H9 (cell line): ENCODE results near the gene UNK. TPM values are rescaled to one million over a fixed set of nuclear protein-coding genes. Genes with fewer than 3 reads are reported as not detected.

Experiments
- DNase-seq: peaks from one replicate; pipeline ENCODE4 v3.0.0-alpha.2; 2017
- H2AFZ ChIP-seq: one replicate; pipeline ENCODE4 v1.6.1; 2013; ENCODE audit warnings: mild to moderate bottlenecking, low read length, control low read depth, moderate library complexity
- H2AK5ac ChIP-seq: 2 replicates; pipeline ENCODE4 v1.6.1; 2013; ENCODE audit warnings: low read length, control low read depth, mixed read lengths; ENCODE audit not compliant: insufficient read length
- H2BK120ac ChIP-seq: one replicate; pipeline ENCODE4 v1.6.1; 2013; ENCODE audit warnings: low read depth, mild to moderate bottlenecking, low read length, control low read depth, inconsistent platforms; ENCODE audit not compliant: poor library complexity, severe bottlenecking
- H2BK12ac ChIP-seq: 2 replicates; pipeline ENCODE4 v1.6.1; 2013; ENCODE audit warnings: low read length, control low read depth, mixed read lengths, low read depth; ENCODE audit not compliant: insufficient read length
- H2BK15ac ChIP-seq: 2 replicates; pipeline ENCODE4 v1.6.1; 2013; ENCODE audit warnings: low read depth, low read length, control low read depth
- H2BK20ac ChIP-seq: one replicate; pipeline ENCODE4 v1.6.1; 2013; ENCODE audit warnings: low read depth, mild to moderate bottlenecking, low read length, control low read depth, inconsistent platforms; ENCODE audit not compliant: poor library complexity, severe bottlenecking
- H2BK5ac ChIP-seq: 2 replicates; pipeline ENCODE4 v1.6.1; 2013; ENCODE audit warnings: low read length, control low read depth, mixed read lengths; ENCODE audit not compliant: insufficient read length
- H3K14ac ChIP-seq: 2 replicates; pipeline ENCODE4 v1.6.1; 2013; ENCODE audit warnings: low read length, control low read depth; ENCODE audit not compliant: insufficient read depth
- H3K18ac ChIP-seq: 2 replicates; pipeline ENCODE4 v1.6.1; 2013; ENCODE audit warnings: low read depth, mild to moderate bottlenecking, mixed read lengths, low read length, control low read depth; ENCODE audit not compliant: insufficient read length
- H3K23ac ChIP-seq: 2 replicates; pipeline ENCODE4 v1.6.1; 2013; ENCODE audit warnings: low read length, control low read depth, mixed read lengths, low read depth; ENCODE audit not compliant: insufficient read length
- H3K23me2 ChIP-seq: 2 replicates; pipeline ENCODE4 v1.6.1; 2013; ENCODE audit warnings: low read depth, mild to moderate bottlenecking, mixed read lengths, low read length, control low read depth; ENCODE audit not compliant: insufficient read length, poor library complexity, severe bottlenecking
- H3K27ac ChIP-seq: 2 replicates; pipeline ENCODE4 v1.5.1; 2013; ENCODE audit warnings: low read length, control low read depth, mixed read lengths, low read depth; ENCODE audit not compliant: insufficient read length
- H3K27me3 ChIP-seq: 2 replicates; pipeline ENCODE4 v1.6.1; 2013; ENCODE audit warnings: low read length, control low read depth, inconsistent platforms; ENCODE audit not compliant: insufficient read depth
- H3K4ac ChIP-seq: 2 replicates; pipeline ENCODE4 v1.6.1; 2013; ENCODE audit warnings: low read depth, mild to moderate bottlenecking, control low read depth, inconsistent platforms, low read length, moderate library complexity
- H3K4me1 ChIP-seq: 2 replicates; pipeline ENCODE4 v1.6.1; 2013; ENCODE audit warnings: low read length, control low read depth, inconsistent platforms; ENCODE audit not compliant: insufficient read depth
- H3K4me2 ChIP-seq: 2 replicates; pipeline ENCODE4 v1.6.1; 2013; ENCODE audit warnings: low read length, control low read depth, mixed read lengths; ENCODE audit not compliant: insufficient read length, insufficient read depth
- H3K56ac ChIP-seq: 2 replicates; pipeline ENCODE4 v1.6.1; 2013; ENCODE audit warnings: low read depth, mild to moderate bottlenecking, mixed read lengths, low read length, control low read depth; ENCODE audit not compliant: insufficient read length
- H3K79me1 ChIP-seq: 2 replicates; pipeline ENCODE4 v1.6.1; 2013; ENCODE audit warnings: low read depth, mild to moderate bottlenecking, moderate library complexity, low read length, control low read depth, inconsistent platforms; ENCODE audit not compliant: insufficient read depth, poor library complexity, severe bottlenecking
- H3K79me2 ChIP-seq: 2 replicates; pipeline ENCODE4 v1.6.1; 2013; ENCODE audit warnings: low read length, control low read depth, inconsistent platforms; ENCODE audit not compliant: insufficient read depth
- H3K9ac ChIP-seq: 2 replicates; pipeline ENCODE4 v1.6.1; 2013; ENCODE audit warnings: low read length, control low read depth, mixed read lengths; ENCODE audit not compliant: insufficient read length; ENCODE audit errors: extremely low read depth
- H3K9me3 ChIP-seq: one replicate; pipeline ENCODE4 v1.6.1; 2013; ENCODE audit warnings: low read depth, low read length, inconsistent platforms; ENCODE audit not compliant: control insufficient read depth
- H3T11ph ChIP-seq: one replicate; pipeline ENCODE4 v1.6.1; 2013; ENCODE audit warnings: mild to moderate bottlenecking, low read length, control low read depth, inconsistent platforms
- H4K20me1 ChIP-seq: one replicate; pipeline ENCODE4 v1.6.1; 2013; ENCODE audit not compliant: control insufficient read depth, insufficient read length, insufficient read depth
- H4K5ac ChIP-seq: 2 replicates; pipeline ENCODE4 v1.6.1; 2013; ENCODE audit warnings: low read depth, mild to moderate bottlenecking, mixed read lengths, low read length, control low read depth; ENCODE audit not compliant: insufficient read length
- H4K8ac ChIP-seq: replicated peaks from 2 replicates; pipeline ENCODE4 v1.6.1; 2013; ENCODE audit warnings: low read length, control low read depth, mixed read lengths, low read depth; ENCODE audit not compliant: insufficient read length
- H4K91ac ChIP-seq: 2 replicates; pipeline ENCODE4 v1.6.1; 2013; ENCODE audit warnings: low read depth, mild to moderate bottlenecking, moderate library complexity, mixed read lengths, low read length, control low read depth; ENCODE audit not compliant: insufficient read length
- H3K27ac Mint-ChIP-seq, 3 experiments: 2 replicates in 2 of 3; 3 replicates in 1 of 3; pipeline ENCODE4 v1.8.0; 2020 to 2021; ENCODE audit warnings: mixed read lengths in 3 of 3, mild to moderate bottlenecking in 1 of 3, moderate library complexity in 1 of 3
- H3K27me3 Mint-ChIP-seq: 2 replicates; pipeline ENCODE4 v1.8.0; 2021; ENCODE audit warnings: low read depth, mild to moderate bottlenecking, moderate library complexity, mixed read lengths
- H3K36me3 Mint-ChIP-seq, 3 experiments: 2 replicates in 2 of 3; 3 replicates in 1 of 3; pipeline ENCODE4 v1.8.0; 2020 to 2021; ENCODE audit warnings: low read depth in 3 of 3, mixed read lengths in 3 of 3; ENCODE audit not compliant: insufficient read depth in 1 of 3
- H3K4me1 Mint-ChIP-seq, 2 experiments: 2 replicates each; pipeline ENCODE4 v1.8.0; 2020; ENCODE audit warnings: mixed read lengths in 2 of 2
- H3K4me3 Mint-ChIP-seq, 2 experiments: 2 replicates in 1 of 2; 3 replicates in 1 of 2; pipeline ENCODE4 v1.8.0; 2020 to 2021; ENCODE audit warnings: mild to moderate bottlenecking in 2 of 2, mixed read lengths in 2 of 2, moderate library complexity in 1 of 2
- H3K9me3 Mint-ChIP-seq, 2 experiments: 2 replicates in 1 of 2; 3 replicates in 1 of 2; pipeline ENCODE4 v1.8.0; 2020; ENCODE audit warnings: mild to moderate bottlenecking in 2 of 2, mixed read lengths in 2 of 2, moderate library complexity in 1 of 2
- WGBS: extraction: QIAGEN DNeasy Blood & Tissue Kit; methylation state at CpG from one replicate; pipeline ENCODE4 v1.1.7; 2013; ENCODE audit warnings: missing lambda C conversion rate, low lambda C conversion rate, mixed read lengths; ENCODE audit not compliant: insufficient read length; ENCODE audit errors: extremely low coverage; 5-methylcytosine and 5-hydroxymethylcytosine counted together
- total RNA-seq: library from RNA; stranded (reverse); gene quantifications from 2 replicates; pipeline ENCODE4 v1.2.1, GENCODE V29; 2021
- TF ChIP-seq, protein P1 (sequence below): fragments of 200-600 bp; sonication (generic); conservative IDR thresholded peaks from 3 replicates; pipeline ENCODE4 v1.8.0; 2021; ENCODE audit warnings: antibody characterized with exemption, mild to moderate bottlenecking

Gene UNK
- total RNA-seq, 1 experiment from 2014 or later, result 36.4 TPM

DNA sequence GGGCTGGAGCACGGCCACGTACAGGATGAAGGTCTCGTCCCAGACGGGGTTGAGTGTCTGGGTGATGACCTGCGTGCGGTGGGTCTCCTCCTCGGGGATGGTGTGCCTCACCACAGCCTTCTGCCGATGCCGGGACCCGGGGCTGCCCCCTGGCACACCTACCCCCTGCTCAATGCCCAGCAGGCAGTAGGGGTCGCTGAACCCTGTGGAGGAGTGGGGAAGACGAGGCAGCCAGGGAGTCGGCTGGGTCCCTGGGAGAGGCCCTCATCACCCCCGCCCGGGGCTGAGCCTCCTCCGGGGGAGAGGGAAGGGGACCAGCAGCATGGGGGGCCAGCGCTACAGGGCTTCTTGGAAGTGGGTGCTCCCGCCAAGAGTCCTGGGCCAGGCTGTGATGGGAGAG is 57.8 kb downstream of the UNK start:
- no peak overlapping the region for H3K27ac Mint-ChIP-seq
- peaks cover 5 to 17% of the 10 kb centered on the region in 2 experiments; a peak in 3 of 4 replicates for H3K4me1 Mint-ChIP-seq
- H3T11ph ChIP-seq, result no peak overlapping the region
- no peak overlapping the region for H2AK5ac ChIP-seq
- no peaks in the 10 kb centered on the region for H3K79me2 ChIP-seq
- H3K27ac ChIP-seq, result no peak overlapping the region
- no peak overlapping the region for H3K4me3 Mint-ChIP-seq
- H2BK120ac ChIP-seq, result no peak overlapping the region
- no peak overlapping the region for H2BK20ac ChIP-seq
- H3K27me3 Mint-ChIP-seq, result no peaks in the 10 kb centered on the region
- H3K23ac ChIP-seq, result no peak overlapping the region
- DNase-seq, result no peak
- H3K4me2 ChIP-seq, result no peak overlapping the region
- no peaks in the 10 kb centered on the region for H3K9me3 Mint-ChIP-seq
- no peak overlapping the region for H3K9ac ChIP-seq
- H2AFZ ChIP-seq, result no peak overlapping the region
- no peaks in the 10 kb centered on the region for H3K9me3 ChIP-seq
- H3K4ac ChIP-seq, result no peak overlapping the region
- no peak overlapping the region for H3K14ac ChIP-seq
- peaks cover under 1% of the 10 kb centered on the region for H4K20me1 ChIP-seq
- no CpG with 5 or more reads among the region's 18 CpGs for WGBS
- H2BK12ac ChIP-seq, result no peak overlapping the region
- H3K36me3 Mint-ChIP-seq, result peaks cover 5 to 20% (median 19%) of the 10 kb centered on the region in 3 experiments; a peak in 6 of 7 replicates
- TF ChIP-seq, protein P1, sequence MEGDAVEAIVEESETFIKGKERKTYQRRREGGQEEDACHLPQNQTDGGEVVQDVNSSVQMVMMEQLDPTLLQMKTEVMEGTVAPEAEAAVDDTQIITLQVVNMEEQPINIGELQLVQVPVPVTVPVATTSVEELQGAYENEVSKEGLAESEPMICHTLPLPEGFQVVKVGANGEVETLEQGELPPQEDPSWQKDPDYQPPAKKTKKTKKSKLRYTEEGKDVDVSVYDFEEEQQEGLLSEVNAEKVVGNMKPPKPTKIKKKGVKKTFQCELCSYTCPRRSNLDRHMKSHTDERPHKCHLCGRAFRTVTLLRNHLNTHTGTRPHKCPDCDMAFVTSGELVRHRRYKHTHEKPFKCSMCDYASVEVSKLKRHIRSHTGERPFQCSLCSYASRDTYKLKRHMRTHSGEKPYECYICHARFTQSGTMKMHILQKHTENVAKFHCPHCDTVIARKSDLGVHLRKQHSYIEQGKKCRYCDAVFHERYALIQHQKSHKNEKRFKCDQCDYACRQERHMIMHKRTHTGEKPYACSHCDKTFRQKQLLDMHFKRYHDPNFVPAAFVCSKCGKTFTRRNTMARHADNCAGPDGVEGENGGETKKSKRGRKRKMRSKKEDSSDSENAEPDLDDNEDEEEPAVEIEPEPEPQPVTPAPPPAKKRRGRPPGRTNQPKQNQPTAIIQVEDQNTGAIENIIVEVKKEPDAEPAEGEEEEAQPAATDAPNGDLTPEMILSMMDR, result no peak
- H4K91ac ChIP-seq, result no peak overlapping the region
- no peaks in the 10 kb centered on the region for H3K4me1 ChIP-seq
- H2BK5ac ChIP-seq, result no peak overlapping the region
- H3K23me2 ChIP-seq, result no peaks in the 10 kb centered on the region
- H4K5ac ChIP-seq, result no peak overlapping the region
- H3K56ac ChIP-seq, result no peak overlapping the region
- H3K79me1 ChIP-seq, result no peaks in the 10 kb centered on the region
- H2BK15ac ChIP-seq, result no peak overlapping the region
- H3K27me3 ChIP-seq, result no peaks in the 10 kb centered on the region
- H3K18ac ChIP-seq, result no peak overlapping the region
- no peak overlapping the region for H4K8ac ChIP-seq
